SK-N-SH treated with all-trans-retinoic acid at 6 μM for 48 hours (cell line): ENCODE measurements around the gene CMTR1.

ENCODE experiments used
- CSDC2 ChIP-seq: fragments of 250-450 bp; sonication (Bioruptor Pico); IDR thresholded peaks from 2 replicates; pipeline ENCODE4 v1.5.0; 2020; ENCODE audit warnings: mild to moderate bottlenecking, moderate library complexity
- PPARA ChIP-seq: fragments of 250-450 bp; sonication (Bioruptor Pico); IDR thresholded peaks from 2 replicates; pipeline ENCODE4 v1.5.0; 2020; ENCODE audit warnings: mild to moderate bottlenecking, borderline replicate concordance
- RARB ChIP-seq: fragments of 250-450 bp; sonication (Bioruptor Pico); IDR thresholded peaks from 2 replicates; pipeline ENCODE4 v1.8.0; 2021; ENCODE audit warnings: mild to moderate bottlenecking, moderate library complexity
- SNAI2 ChIP-seq: fragments of 250-450 bp; sonication (Bioruptor Pico); IDR thresholded peaks from 2 replicates; pipeline ENCODE4 v1.5.0; 2020; ENCODE audit warnings: mild to moderate bottlenecking, moderate library complexity
- TOX ChIP-seq: fragments of 250-450 bp; sonication (Bioruptor Pico); IDR thresholded peaks from 2 replicates; pipeline ENCODE4 v1.8.0; 2021; ENCODE audit warnings: mild to moderate bottlenecking, moderate library complexity, borderline replicate concordance
- ZC3H10 ChIP-seq: fragments of 250-450 bp; sonication (Bioruptor Pico); IDR thresholded peaks from 2 replicates; pipeline ENCODE4 v1.5.1; 2021; ENCODE audit warnings: mild to moderate bottlenecking, moderate library complexity
- ZFP30 ChIP-seq: fragments of 450-650 bp; formaldehyde crosslinking; IDR thresholded peaks from 2 replicates; pipeline ENCODE4 v1.5.0; 2022; ENCODE audit warnings: mild to moderate bottlenecking, moderate library complexity
- ZNF565 ChIP-seq: fragments of 450-650 bp; formaldehyde crosslinking; conservative IDR thresholded peaks from 2 replicates; pipeline ENCODE4 v1.5.0; 2020; ENCODE audit warnings: low read depth, mild to moderate bottlenecking, moderate library complexity
- ZNF70 ChIP-seq: fragments of 450-650 bp; formaldehyde crosslinking; IDR thresholded peaks from 2 replicates; pipeline ENCODE4 v1.5.0; 2020; ENCODE audit warnings: mild to moderate bottlenecking, moderate library complexity
- TF ChIP-seq, protein P1 (sequence below): fragments of 250-450 bp; sonication (Bioruptor Pico); IDR thresholded peaks from 2 replicates; pipeline ENCODE4 v1.5.1; 2020; ENCODE audit warnings: low read depth, mild to moderate bottlenecking, moderate library complexity
- TF ChIP-seq, protein P2 (sequence below): fragments of 250-450 bp; sonication (Bioruptor Pico); IDR thresholded peaks from 2 replicates; pipeline ENCODE4 v1.5.1; 2021; ENCODE audit warnings: mild to moderate bottlenecking, moderate library complexity
- TF ChIP-seq, protein P3 (sequence below): fragments of 250-450 bp; sonication (Bioruptor Pico); IDR thresholded peaks from 2 replicates; pipeline ENCODE4 v1.8.0; 2020; ENCODE audit warnings: mild to moderate bottlenecking, moderate library complexity, borderline replicate concordance
- TF ChIP-seq, protein P4 (sequence below): fragments of 250-450 bp; sonication (Bioruptor Pico); IDR thresholded peaks from 2 replicates; pipeline ENCODE4 v1.8.0; 2021; ENCODE audit warnings: low read depth, mild to moderate bottlenecking, moderate library complexity, borderline replicate concordance

GRCh38 chr6:37523412-37523811 lies 90.4 kb downstream of the CMTR1 start:
- TF ChIP-seq, protein P1, sequence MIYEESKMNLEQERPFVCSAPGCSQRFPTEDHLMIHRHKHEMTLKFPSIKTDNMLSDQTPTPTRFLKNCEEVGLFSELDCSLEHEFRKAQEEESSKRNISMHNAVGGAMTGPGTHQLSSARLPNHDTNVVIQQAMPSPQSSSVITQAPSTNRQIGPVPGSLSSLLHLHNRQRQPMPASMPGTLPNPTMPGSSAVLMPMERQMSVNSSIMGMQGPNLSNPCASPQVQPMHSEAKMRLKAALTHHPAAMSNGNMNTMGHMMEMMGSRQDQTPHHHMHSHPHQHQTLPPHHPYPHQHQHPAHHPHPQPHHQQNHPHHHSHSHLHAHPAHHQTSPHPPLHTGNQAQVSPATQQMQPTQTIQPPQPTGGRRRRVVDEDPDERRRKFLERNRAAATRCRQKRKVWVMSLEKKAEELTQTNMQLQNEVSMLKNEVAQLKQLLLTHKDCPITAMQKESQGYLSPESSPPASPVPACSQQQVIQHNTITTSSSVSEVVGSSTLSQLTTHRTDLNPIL (CRISPR knock-in tag) = no peak
- TF ChIP-seq ZNF70 (no peak), ZNF565 (CRISPR knock-in tag) (no peak), PPARA (CRISPR knock-in tag) (no peak), CSDC2 (no peak), ZC3H10 (CRISPR knock-in tag) (no peak), RARB (CRISPR knock-in tag) (no peak), TOX (CRISPR knock-in tag) (no peak), SNAI2 (CRISPR knock-in tag) (no peak), ZFP30 (no peak)
- TF ChIP-seq, protein P2, sequence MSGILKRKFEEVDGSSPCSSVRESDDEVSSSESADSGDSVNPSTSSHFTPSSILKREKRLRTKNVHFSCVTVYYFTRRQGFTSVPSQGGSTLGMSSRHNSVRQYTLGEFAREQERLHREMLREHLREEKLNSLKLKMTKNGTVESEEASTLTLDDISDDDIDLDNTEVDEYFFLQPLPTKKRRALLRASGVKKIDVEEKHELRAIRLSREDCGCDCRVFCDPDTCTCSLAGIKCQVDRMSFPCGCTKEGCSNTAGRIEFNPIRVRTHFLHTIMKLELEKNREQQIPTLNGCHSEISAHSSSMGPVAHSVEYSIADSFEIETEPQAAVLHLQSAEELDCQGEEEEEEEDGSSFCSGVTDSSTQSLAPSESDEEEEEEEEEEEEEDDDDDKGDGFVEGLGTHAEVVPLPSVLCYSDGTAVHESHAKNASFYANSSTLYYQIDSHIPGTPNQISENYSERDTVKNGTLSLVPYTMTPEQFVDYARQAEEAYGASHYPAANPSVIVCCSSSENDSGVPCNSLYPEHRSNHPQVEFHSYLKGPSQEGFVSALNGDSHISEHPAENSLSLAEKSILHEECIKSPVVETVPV (CRISPR knock-in tag) = no peak
- TF ChIP-seq, protein P3, sequence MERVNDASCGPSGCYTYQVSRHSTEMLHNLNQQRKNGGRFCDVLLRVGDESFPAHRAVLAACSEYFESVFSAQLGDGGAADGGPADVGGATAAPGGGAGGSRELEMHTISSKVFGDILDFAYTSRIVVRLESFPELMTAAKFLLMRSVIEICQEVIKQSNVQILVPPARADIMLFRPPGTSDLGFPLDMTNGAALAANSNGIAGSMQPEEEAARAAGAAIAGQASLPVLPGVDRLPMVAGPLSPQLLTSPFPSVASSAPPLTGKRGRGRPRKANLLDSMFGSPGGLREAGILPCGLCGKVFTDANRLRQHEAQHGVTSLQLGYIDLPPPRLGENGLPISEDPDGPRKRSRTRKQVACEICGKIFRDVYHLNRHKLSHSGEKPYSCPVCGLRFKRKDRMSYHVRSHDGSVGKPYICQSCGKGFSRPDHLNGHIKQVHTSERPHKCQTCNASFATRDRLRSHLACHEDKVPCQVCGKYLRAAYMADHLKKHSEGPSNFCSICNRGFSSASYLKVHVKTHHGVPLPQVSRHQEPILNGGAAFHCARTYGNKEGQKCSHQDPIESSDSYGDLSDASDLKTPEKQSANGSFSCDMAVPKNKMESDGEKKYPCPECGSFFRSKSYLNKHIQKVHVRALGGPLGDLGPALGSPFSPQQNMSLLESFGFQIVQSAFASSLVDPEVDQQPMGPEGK = no peak
- TF ChIP-seq, protein P4, sequence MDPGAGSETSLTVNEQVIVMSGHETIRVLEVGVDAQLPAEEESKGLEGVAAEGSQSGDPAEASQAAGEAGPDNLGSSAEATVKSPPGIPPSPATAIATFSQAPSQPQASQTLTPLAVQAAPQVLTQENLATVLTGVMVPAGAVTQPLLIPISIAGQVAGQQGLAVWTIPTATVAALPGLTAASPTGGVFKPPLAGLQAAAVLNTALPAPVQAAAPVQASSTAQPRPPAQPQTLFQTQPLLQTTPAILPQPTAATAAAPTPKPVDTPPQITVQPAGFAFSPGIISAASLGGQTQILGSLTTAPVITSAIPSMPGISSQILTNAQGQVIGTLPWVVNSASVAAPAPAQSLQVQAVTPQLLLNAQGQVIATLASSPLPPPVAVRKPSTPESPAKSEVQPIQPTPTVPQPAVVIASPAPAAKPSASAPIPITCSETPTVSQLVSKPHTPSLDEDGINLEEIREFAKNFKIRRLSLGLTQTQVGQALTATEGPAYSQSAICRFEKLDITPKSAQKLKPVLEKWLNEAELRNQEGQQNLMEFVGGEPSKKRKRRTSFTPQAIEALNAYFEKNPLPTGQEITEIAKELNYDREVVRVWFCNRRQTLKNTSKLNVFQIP (CRISPR knock-in tag) = no peak
